Measurements from ENCODE around the gene ROBO4.

ROBO4 gene

DNA sequence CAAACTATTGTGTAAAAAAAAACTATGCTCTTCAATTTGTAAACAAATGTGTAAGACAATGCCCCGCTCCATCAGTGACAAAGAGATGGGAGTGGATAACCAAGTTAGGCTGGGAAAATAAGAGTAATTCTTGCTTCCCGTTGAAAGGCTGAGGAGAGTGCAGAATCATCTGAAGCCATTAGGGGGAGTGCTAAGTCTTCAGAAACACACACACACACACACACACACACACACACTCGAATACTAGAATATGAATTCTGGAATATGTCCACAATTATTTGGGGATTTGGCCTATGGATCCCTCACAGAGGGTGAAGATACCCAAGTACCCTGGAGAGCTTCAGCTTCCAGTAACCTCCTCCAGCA is 60.2 kb downstream of the ROBO4 start (continued):
- TF ChIP-seq, protein P1, sequence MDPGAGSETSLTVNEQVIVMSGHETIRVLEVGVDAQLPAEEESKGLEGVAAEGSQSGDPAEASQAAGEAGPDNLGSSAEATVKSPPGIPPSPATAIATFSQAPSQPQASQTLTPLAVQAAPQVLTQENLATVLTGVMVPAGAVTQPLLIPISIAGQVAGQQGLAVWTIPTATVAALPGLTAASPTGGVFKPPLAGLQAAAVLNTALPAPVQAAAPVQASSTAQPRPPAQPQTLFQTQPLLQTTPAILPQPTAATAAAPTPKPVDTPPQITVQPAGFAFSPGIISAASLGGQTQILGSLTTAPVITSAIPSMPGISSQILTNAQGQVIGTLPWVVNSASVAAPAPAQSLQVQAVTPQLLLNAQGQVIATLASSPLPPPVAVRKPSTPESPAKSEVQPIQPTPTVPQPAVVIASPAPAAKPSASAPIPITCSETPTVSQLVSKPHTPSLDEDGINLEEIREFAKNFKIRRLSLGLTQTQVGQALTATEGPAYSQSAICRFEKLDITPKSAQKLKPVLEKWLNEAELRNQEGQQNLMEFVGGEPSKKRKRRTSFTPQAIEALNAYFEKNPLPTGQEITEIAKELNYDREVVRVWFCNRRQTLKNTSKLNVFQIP (CRISPR knock-in tag; IDR thresholded peaks at IDR 0.05; ENCODE audit: borderline replicate concordance, low read depth): no peak

DNA sequence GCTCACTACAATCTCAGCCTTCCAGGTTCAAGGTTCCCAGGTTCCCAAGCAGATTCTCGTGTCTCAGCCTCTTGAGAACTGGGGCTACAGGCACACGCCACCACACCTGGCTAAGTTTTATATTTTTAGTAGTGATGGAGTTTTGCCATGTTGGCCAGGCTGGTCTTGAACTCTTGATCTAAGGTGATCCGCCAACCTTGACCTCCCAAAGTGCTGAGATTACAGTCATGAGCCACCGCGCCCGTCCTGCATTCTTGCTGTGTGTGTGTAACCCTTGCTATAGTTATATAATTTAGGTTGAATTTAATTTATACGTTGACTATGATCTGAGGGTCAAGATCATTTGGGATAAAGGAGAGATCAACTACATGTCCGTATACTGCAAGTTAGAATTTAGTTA is 61.7 kb downstream of the ROBO4 start:
- TF ChIP-seq ZFP30 (CRISPR knock-in tag; IDR thresholded peaks at IDR 0.05) (no peak), OSR1 (CRISPR knock-in tag; IDR thresholded peaks at IDR 0.05) (no peak), ISL1 (CRISPR knock-in tag; IDR thresholded peaks at IDR 0.05) (no peak), RARB (CRISPR knock-in tag; IDR thresholded peaks at IDR 0.05) (no peak), TOX (CRISPR knock-in tag; IDR thresholded peaks at IDR 0.05; ENCODE audit: borderline replicate concordance) (no peak), SNAI2 (CRISPR knock-in tag; IDR thresholded peaks at IDR 0.05) (no peak), ZNF565 (CRISPR knock-in tag; conservative IDR thresholded peaks at IDR 0.05; ENCODE audit: low read depth) (no peak), ZNF8 (CRISPR knock-in tag; IDR thresholded peaks at IDR 0.05) (no peak), ESRRG (CRISPR knock-in tag; IDR thresholded peaks at IDR 0.05) (no peak), ZNF70 (CRISPR knock-in tag; IDR thresholded peaks at IDR 0.05) (no peak), GLIS3 (CRISPR knock-in tag; IDR thresholded peaks at IDR 0.05) (no peak), ZC3H10 (CRISPR knock-in tag; IDR thresholded peaks at IDR 0.05) (no peak), BACH2 (CRISPR knock-in tag; IDR thresholded peaks at IDR 0.05; ENCODE audit: borderline replicate concordance) (no peak)
- TF ChIP-seq, protein P2, sequence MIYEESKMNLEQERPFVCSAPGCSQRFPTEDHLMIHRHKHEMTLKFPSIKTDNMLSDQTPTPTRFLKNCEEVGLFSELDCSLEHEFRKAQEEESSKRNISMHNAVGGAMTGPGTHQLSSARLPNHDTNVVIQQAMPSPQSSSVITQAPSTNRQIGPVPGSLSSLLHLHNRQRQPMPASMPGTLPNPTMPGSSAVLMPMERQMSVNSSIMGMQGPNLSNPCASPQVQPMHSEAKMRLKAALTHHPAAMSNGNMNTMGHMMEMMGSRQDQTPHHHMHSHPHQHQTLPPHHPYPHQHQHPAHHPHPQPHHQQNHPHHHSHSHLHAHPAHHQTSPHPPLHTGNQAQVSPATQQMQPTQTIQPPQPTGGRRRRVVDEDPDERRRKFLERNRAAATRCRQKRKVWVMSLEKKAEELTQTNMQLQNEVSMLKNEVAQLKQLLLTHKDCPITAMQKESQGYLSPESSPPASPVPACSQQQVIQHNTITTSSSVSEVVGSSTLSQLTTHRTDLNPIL (CRISPR knock-in tag; IDR thresholded peaks at IDR 0.05; ENCODE audit: low read depth): no peak
- TF ChIP-seq, protein P3, sequence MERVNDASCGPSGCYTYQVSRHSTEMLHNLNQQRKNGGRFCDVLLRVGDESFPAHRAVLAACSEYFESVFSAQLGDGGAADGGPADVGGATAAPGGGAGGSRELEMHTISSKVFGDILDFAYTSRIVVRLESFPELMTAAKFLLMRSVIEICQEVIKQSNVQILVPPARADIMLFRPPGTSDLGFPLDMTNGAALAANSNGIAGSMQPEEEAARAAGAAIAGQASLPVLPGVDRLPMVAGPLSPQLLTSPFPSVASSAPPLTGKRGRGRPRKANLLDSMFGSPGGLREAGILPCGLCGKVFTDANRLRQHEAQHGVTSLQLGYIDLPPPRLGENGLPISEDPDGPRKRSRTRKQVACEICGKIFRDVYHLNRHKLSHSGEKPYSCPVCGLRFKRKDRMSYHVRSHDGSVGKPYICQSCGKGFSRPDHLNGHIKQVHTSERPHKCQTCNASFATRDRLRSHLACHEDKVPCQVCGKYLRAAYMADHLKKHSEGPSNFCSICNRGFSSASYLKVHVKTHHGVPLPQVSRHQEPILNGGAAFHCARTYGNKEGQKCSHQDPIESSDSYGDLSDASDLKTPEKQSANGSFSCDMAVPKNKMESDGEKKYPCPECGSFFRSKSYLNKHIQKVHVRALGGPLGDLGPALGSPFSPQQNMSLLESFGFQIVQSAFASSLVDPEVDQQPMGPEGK (CRISPR knock-in tag; IDR thresholded peaks at IDR 0.05; ENCODE audit: borderline replicate concordance): no peak
- no peak for ATAC-seq

DNA sequence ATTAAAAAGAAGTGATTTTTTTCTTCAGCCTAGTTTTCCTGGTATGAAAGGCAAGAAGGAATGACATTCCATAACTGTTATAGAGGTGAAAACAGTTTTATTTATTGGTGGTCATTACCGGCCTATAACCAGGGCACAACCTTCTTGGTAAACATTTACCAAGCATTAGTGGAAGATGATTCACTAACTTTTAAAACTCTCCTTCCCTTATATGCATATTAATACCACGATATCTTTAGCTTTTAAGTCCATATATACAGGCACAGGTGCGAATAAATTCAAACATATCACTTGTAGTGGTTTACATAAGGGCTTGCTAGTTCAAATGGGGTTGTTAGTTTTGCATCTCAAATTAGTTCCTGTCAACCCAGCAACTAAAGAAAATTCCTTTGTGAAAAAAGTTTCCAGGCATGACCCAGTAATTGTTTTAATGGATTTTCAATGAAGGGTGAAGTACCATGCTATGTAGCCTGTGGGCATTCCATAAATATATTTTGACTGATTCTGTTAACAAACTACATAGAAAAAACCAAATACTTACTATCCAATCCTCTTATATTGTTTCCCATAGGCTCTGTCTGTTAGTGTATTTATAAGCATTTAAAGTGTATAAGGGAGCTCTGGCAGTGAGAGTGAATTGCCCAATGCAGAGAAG is 63.0 kb downstream of the ROBO4 start:
- TF ChIP-seq CSDC2 (CRISPR knock-in tag; IDR thresholded peaks at IDR 0.05) (no peak), ARNTL (CRISPR knock-in tag; IDR thresholded peaks at IDR 0.05; ENCODE audit: borderline replicate concordance, low read depth) (no peak), ZNF70 (CRISPR knock-in tag; IDR thresholded peaks at IDR 0.05) (no peak), ISL1 (CRISPR knock-in tag; IDR thresholded peaks at IDR 0.05) (no peak), OSR1 (CRISPR knock-in tag; IDR thresholded peaks at IDR 0.05) (no peak), ZNF8 (CRISPR knock-in tag; IDR thresholded peaks at IDR 0.05) (no peak), SNAI2 (CRISPR knock-in tag; IDR thresholded peaks at IDR 0.05) (no peak), RARB (CRISPR knock-in tag; IDR thresholded peaks at IDR 0.05) (no peak), ESRRG (CRISPR knock-in tag; IDR thresholded peaks at IDR 0.05) (no peak), PPARA (CRISPR knock-in tag; IDR thresholded peaks at IDR 0.05; ENCODE audit: borderline replicate concordance) (no peak)
- TF ChIP-seq, protein P2 (CRISPR knock-in tag; IDR thresholded peaks at IDR 0.05; ENCODE audit: low read depth): no peak
- TF ChIP-seq, protein P3 (CRISPR knock-in tag; IDR thresholded peaks at IDR 0.05; ENCODE audit: borderline replicate concordance): no peak

More for the DNA sequence above, 63.0 kb downstream of the ROBO4 start:
- ATAC-seq: no peak

All from SK-N-SH treated with all-trans-retinoic acid at 6 μM for 48 hours (cell line).